GM19397 (cell line): ENCODE data around the gene MSRB2.
"Not testable (repeated sequence)": the region's sequence is repeated elsewhere in the genome, so short reads cannot be mapped to it uniquely, and the experiment has no call there.

Source experiments
- ATAC-seq: cut with Tn5 transposase; IDR thresholded peaks from one replicate; pipeline ENCODE4 v1.9.1; 2021; ENCODE audit warnings: mild to moderate bottlenecking, moderate library complexity; ENCODE audit not compliant: unreplicated experiment

The MSRB2 gene

DNA sequence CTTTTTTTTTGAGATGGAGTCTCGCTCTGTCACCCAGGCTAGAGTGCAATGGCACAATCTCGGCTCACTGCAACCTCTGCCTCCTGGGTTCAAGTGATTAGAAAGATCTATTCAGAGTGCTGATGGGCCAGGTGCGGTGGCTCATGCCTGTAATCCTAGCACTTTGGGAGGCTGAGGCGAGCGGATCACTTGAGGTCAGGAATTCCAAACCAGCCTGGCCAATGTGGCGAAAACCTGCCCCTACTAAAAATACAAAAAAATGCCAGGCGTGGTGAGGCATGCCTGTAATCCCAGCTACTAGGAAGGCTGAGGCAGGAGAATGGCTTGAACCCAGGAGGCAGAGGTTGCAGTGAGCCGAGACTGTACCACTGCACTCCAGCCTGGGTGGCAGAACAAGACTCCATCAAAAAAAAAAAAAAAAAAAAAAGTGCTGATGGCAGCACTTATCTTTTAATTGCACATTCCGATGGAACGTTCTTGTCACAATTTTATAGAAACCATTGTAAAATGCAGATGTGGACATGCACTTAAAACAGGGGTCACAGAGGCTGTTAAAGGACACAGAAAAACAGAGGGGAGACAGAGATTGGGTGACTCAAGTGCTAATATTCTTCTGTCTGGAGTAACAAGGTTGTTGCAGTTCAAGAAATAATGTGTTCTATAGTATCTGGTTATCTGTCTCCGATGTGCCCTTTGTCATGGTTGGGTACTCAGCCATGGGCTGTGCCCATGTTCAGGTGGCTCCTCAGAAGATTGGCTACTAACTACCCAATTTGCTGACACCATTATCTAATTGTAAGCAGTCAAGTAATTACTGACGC lies 25.1 kb upstream of the MSRB2 start:
- not testable (repeated sequence) for ATAC-seq

DNA sequence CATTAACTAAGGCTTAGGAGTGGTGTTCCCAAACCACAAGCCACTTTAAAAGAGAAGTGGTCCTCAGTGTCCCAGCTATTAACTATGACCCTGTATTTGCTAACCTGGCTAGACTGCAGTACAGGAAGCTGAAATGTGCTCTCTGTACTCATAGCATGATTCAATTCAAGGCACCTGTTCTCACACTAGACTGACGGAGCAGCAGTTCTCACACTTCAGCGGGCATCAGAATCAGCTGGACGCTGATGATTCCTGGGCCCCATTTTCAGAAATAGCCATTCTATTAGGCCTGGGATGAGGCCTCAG lies 24.5 kb upstream of the MSRB2 start:
- no peak for ATAC-seq

DNA sequence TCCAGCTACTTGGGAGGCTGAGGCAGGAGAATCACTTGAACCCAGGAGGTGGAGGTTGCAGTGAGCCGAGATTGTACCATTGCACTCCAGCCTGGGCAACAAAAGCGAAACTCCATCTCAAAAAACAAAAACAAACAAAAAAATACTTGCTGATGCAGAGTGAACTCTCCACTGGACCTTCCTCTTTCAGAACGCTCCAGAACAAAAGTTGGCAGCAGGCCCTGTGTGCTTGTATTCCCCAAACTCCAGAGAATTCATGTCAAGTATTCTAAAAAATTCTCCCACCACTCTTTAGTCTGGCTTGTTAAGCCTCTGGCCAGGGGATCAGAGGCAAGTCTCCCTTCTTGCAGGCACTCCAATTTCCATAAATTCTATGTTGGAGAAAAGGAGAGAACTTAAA lies 22.8 kb upstream of the MSRB2 start:
- ATAC-seq, result not testable (repeated sequence)

DNA sequence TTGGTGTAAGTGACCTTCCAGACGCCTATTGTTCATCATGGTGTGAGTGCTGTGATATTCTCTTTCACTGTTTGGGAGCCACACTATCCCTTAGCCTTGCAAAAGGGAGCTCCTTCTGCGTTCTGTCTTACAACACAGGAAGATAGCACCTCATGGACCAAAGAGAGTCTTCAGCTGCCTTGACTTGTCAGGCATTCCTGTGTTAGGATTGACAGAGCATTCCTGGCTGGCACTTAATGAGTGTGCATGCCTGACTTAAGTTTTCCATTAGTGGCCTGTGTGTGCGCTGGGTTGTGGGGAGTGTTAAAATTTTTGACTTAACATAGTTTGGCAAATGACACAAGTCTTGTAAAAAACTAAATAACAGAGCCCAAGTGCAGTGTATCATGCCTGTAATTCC lies 21.9 kb upstream of the MSRB2 start:
- ATAC-seq, result no peak

DNA sequence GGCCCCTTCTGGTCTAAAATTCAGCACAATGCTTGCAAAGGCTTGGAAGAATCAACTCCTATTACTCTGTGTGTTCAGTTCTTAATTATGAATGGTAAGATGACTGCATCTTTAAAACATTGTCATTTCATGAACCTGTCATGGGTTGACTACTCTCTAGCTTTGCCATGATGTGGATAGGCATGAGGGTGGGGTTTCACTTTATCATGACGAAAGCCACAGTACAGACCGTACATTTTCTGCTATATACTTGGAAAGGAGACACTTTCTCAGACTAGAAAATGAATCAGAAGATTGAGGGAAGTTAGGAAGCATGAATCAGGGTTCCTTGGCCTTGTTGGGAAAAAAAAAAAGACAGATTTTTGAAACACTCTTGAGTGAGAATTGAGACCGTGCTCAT lies 19.7 kb upstream of the MSRB2 start:
- ATAC-seq, result no peak

DNA sequence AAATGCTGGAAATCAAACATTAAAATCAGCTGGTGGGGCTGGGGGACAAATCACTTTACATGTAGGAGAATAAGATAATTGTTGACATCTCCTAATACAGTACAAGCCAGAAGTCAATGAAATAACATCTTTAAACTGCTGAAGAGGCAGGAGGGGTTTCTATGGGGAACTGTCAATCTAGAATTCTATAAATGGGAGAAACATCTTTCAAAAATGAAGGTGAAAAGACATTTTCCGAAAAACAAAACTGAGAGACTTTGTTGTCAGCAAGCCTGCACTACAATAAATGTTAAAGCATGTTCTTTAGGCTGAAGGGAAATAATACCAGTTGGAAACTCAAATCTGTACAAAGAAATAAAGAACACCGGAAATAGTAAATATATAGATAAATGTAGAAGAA lies 17.3 kb upstream of the MSRB2 start:
- no peak for ATAC-seq

DNA sequence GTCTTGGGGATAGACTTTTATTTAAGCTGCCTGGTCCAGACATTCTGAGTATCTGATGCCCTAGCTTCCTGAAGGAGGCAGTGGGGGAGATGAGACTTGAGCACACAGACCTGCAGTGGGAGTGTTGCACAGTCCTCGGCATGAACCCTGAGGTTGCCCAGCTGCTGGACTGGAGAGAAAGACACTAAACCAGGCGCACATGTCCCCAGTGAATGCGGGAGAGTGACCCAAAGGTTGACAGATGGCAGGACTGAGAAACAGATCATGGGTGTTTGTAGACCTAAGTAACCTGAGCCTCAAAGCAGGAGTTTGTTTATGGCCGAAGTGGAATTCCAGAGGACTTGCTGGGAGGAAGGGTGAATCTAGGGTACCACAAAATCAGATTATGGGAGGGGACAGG lies 15.7 kb upstream of the MSRB2 start:
- ATAC-seq, result no peak

DNA sequence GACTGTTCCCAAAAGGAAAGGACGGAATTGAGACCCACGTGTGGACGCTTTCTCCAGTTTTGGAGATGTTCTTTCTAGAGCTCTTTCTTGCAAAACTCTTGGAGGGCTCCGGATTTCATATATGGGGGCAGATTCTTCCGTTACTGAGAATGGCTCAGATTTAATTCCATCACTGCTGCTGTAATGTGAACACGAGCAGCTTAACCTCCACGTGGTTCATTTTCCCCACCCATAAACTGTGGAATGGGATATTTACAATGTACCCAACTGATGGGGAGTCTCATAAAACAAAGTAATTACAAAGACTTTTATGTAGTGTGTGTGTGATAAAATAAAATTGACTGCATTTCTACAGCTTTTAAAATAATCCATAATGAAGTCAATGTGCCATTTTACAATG lies 15.1 kb upstream of the MSRB2 start:
- no peak for ATAC-seq

DNA sequence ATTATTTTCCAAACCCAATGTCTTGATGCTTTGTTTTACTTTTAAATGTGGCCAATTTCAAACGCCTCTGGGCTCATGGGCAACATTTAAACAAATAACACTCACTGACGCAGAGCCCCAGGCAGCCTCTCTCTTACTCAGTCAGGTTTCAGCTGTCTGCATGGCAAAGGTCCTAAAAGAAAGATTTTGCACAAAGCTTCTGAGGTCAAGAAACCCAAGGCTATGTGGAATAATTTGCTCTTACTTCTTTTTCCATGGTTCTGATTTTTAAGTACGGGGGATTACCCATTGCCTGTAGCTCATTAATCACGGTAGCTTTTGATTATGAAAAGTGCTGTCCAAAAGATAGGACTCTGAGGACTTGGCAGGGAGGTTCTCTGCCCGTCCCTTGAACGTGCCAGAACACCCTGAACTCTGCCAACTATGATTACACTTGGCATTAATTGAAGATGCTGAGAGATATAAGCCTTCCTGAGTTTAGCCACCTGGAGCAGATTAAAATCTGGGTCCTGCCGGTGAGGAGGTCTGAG lies 14.1 kb upstream of the MSRB2 start:
- ATAC-seq, result no peak

DNA sequence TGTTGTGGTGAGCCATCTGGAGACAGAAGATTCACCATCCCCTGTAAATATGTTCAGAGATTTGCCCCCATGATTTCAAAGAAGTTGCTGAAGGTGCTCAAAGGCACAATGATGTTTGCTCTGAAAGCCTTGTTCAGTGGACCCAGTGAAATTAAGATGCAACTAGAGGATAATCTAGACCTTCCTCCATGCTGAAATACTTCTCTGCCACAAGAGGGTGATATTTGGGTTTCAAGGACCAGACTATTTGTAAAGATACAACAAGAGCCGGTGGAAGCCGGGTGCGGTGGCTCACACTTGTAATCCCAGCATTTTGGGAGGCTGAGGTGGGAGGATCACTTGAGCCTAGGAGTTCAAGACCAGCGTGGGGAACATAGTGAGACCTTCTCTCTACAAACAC lies 13.5 kb upstream of the MSRB2 start:
- no peak for ATAC-seq

DNA sequence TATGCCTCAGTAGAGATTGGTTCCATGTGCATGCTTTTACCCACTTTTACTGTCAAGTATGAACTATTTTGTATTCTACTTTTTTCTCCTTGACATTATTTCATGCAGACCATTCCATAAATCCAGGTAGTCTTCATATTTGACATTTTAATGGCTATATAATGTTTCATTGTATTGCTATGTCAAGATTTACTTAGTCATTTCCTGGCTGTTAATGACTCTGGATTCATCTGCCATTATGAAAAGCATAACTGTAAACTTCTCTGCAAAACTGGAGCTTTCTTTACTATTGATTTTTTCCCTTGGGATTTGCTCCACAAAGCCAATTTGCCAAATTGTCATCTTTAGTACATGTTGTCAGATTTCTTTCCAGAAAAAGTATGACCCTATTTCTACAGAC lies 6.8 kb upstream of the MSRB2 start:
- ATAC-seq, result no peak

DNA sequence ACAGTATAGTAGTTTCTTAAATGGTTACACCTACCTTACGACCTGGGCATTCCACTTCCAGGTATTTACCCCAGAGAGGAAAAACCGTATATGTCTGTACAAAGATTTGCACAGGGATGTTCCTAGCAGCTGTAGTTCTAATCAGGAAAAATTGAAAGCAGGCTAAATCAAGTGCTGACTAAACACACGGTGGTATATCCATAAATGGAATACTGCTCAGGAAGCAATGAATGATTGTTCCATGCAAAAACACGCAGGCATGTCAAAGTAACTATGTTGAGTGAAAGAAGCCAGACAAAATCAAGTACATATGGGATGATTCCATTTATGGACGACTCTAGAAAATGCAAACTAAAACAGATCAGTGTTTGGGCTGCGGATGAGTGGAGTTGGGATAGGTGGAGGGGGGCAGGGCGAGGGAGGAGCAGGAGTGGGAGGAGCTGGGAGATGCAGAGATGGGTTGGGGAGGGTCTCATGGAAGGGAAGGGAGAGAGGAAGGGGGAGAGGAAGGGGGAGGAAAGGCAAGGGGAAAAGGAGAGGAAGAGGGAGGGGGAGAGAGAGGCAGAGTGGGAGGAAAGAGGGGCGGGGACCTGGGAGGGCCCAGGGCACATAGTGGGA lies 484 bp upstream of the MSRB2 start:
- ATAC-seq, result no peak

DNA sequence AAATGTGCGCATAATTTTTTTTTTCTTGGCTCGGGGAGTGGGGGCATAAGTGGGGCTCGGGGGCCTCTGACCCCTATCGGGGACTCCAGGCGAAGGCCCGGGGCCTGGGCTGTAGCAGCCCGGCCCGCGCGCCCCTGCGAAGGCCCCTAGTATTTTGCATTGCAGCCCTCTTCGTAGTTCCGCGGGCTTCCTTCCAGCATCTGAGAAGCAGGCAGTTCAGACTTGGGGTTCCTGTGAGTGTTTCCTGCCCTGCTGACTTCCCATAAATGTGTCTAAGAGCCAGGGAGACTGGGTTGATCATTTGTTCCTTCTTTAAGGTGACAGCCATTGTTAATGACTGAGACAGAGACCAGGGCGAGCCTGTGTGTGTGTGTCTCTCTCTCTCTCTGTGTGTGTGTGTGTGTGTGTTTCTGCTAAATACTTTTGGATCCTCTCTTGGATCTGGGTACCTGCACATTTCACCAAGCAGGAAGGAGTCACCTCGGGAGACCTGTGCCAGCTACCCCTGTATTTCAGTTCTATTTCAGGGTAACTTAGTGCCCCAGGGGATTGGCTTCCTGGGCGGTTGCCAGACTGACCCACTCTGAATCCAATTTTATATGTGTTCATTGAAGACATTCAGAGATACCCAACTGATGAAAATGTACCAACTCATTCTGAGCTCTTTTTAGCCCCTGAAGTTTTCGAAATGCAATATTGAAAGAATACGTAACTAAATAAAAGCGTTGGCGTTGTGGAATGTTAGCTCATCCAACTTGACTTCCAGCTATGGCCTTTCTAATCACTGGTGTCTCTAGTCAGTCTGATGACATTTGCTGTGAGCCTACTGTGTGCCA lies 805 bp downstream of the MSRB2 start:
- ATAC-seq, result peak; percentile 47

DNA sequence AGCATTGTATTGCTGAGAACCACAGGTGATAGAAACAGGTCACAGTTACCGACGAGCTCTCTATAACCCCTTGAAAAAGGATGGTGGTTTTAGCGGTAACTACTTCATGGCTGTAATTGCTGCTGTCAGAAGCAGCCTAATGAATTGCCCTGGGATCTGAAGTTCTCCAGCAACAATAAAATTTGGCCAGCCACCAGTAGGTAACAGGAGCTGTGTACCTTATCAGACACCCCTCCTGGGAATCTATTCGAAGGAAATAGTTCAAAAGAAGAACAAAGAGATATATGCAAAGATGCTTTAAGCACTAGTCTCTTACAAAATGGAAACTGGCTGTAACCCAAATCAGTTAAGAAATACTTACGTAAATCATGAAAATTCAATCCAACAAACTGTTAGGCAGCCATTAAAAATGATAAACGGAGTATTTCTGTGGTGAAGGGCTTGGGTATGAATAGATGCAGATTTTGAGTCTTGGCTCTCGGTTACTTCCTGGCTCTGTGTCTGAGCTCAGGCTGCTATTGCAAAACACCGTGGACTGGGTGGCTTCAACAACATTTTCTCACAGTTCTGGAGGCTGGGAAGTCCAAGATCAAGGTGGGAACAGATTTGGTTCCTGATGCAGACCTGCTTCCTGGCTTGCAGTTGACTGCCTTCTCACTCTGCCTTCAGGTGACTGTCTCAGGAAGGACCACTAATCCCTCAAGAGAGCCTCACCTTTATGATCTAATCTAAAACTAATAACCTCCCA lies 1.6 kb downstream of the MSRB2 start:
- no peak for ATAC-seq

DNA sequence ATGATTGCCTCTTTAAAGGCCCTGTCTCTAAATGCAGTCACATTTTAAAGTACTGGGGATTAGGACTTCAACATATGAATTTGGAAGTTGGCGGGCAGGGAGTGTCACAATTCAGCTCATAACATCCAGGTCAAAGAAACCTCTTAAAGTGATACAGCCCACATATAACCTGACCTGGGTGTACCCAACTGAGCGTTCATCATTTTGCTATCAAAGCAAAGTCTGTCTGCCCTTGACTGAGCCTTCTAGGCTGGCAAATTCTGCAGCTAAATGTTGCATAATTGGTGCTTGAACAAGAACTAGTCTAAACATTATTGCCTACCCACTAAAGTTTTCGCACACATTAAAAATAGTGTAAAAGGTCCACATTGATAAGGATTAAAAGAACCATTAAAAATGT lies 3.7 kb downstream of the MSRB2 start:
- no peak for ATAC-seq

DNA sequence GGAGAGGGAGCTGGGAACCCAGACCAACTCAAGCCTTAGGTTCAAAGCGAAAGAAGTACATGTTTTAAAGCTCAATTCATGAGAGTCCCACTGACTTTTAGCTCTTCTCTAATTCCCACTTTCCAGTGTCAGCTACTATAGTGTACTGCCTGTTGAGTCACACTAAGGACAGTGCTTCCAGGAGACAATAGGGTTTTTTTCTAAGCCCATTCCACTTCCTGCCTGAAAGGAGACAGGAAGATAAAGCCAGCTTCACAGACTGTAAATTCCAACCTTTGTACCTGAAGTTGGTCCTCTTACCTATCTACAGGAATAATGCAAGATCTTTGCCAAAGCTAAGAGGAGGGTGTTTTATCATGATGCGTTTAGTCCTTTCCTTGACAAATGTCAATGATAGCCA lies 4.4 kb downstream of the MSRB2 start:
- ATAC-seq, result no peak

DNA sequence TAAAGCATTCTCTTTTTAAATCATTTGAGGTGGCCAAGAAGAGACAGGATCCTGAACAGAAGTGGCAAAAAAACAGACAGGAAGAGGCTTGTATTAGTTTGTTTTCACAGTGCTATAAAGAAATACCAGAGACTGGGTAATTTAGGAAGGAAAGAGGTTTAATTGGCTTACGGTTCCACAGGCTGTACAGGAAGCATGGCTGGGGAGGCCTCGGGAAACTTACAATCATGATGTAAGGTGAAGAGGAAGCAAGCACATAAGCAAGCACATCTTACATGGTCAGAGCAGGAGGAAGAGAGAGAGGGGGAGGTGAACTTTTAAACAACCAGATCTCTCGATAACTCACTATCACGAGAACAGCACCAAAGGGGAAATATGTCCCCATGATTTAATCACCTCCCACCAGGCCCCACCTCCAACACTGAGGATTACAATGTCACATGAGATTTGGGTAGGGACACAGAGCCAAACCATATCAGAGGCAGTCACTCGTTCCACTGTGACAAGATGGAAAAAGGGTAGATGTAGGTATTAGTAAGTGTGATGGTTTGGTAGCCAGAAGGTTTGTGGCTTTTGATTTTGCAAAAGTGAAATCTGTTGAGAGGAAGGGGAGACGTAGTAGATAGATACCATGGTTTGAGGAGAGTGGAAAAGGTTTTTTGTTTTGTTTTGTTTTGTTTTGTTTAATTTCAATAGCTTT lies 5.1 kb downstream of the MSRB2 start:
- ATAC-seq, result no peak

DNA sequence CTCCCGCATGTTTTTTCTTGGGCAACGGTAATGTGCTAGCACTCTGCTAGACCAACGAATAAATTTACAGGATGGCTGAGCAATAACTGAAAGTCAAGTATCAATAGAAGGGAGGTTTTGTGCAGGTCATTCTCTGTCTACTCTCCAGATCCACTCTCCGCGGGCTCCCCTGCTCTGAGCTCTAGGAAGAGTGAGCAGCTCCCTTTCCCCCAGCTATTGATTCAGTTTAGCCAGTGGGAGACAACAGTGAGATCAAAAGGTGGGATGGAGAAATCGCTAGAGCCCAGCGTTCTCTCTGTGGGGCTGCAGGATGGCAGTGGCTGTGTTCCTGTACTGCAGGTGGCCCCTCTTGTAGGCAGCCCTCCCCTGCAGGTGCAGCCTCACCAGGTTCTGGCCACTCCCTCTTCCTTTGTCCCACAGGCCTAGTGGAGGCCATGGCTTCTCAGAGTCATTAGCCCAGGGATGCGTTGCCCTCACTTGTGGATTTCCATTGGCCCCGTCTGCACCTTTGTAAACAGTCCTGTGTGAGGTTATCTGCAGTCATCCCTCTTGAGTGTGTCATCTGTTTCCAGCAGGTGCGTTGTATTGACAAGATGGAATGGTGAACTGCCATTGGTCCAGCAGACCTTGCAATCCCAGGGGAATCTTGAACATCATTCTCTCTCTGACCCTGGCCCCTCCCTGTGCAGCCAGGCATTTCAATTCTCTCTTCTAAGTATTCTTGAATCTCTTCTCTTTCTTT lies 11.1 kb downstream of the MSRB2 start:
- no peak for ATAC-seq

DNA sequence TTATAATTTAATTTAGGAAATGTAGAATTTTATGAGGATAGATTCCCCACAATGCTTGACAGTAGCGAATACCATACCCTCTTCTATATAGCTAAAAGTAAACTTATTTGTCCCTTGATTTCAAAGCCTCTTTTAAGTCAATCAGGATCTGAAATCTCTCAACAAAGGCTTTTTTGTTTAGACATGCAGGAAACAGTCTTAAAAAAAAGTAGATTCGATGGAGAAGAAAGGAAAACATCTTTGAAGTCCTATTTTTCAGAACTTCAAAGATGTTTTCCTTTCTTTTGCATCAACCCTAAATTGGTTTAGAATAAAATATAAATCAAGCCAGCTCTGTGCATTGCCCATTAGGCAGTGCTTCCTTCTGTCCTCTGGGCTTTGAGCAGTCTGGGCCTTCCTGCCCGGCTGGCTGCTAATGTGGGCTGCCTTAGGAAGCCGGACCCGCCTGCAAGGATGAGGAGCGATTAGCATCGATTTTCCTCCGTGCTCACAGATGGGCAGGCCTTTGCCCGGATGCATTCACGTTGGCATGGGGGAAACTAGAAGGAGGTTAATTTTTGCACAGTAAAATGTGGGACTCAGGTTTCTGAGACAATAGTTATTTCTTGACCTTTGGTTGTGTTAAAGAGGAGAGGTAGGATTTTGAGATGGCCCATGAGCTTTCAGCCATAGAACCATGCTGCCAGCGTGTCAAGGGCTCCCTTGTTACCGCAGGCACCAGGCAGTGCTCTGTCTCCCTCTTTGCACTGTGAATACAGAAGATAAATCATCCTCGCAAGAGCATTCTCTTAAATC lies 15.5 kb downstream of the MSRB2 start:
- ATAC-seq, result no peak
